ENCODE data around the gene FAM227A.
"Not testable (repeated sequence)": the region's sequence is repeated elsewhere in the genome, so short reads cannot be mapped to it uniquely, and the experiment has no call there.

FAM227A gene

DNA sequence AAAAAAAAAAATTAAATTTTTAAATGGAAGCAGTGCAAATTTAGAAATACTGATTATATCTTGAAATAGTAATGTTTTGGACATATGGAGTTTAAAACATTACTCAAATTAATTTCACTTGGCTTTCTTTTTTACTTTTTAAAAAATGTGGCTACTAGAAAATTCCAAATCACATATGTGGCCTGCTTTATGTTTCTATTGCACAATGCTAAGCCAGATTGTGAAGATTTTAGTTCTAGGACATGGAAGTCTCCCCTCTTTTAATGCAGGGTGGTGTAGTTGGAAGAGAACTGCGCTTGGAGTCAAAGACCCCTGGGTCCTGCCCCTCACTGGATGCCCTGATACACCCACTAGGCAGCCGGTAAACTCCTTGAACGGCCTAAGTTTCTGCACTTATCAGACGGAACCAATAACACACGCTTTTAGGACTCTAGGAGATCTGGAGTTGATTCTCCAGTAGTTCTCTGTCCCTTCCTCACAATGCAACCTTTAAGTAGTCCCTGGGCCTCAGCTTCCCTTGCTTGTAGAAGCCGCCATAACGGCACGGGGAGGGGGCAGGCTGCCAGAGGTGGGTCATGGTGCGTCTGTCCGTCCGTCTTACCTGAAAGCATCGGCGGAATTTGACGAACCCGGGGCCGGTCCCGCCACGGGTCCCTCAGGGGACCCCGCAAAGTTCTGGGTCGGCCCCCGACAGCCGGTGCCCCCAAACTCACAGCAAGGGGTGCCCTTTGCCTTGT lies 505 bp downstream of the FAM227A start:
- TF ChIP-seq, protein P1, sequence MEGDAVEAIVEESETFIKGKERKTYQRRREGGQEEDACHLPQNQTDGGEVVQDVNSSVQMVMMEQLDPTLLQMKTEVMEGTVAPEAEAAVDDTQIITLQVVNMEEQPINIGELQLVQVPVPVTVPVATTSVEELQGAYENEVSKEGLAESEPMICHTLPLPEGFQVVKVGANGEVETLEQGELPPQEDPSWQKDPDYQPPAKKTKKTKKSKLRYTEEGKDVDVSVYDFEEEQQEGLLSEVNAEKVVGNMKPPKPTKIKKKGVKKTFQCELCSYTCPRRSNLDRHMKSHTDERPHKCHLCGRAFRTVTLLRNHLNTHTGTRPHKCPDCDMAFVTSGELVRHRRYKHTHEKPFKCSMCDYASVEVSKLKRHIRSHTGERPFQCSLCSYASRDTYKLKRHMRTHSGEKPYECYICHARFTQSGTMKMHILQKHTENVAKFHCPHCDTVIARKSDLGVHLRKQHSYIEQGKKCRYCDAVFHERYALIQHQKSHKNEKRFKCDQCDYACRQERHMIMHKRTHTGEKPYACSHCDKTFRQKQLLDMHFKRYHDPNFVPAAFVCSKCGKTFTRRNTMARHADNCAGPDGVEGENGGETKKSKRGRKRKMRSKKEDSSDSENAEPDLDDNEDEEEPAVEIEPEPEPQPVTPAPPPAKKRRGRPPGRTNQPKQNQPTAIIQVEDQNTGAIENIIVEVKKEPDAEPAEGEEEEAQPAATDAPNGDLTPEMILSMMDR (conservative IDR thresholded peaks at IDR 0.05): no peak
- peak overlapping the region; percentile 95 for H3K27ac ChIP-seq

GRCh38 chr22:38653741-38654140 lies 2.5 kb downstream of the FAM227A start:
- TF ChIP-seq, protein P1 (conservative IDR thresholded peaks at IDR 0.05): no peak
- H3K27ac ChIP-seq: no peak overlapping the region

- TF ChIP-seq, protein P1 (conservative IDR thresholded peaks at IDR 0.05): no peak
Observed at GRCh38 chr22:38652859-38653258, 3.3 kb downstream of the FAM227A start.

DNA sequence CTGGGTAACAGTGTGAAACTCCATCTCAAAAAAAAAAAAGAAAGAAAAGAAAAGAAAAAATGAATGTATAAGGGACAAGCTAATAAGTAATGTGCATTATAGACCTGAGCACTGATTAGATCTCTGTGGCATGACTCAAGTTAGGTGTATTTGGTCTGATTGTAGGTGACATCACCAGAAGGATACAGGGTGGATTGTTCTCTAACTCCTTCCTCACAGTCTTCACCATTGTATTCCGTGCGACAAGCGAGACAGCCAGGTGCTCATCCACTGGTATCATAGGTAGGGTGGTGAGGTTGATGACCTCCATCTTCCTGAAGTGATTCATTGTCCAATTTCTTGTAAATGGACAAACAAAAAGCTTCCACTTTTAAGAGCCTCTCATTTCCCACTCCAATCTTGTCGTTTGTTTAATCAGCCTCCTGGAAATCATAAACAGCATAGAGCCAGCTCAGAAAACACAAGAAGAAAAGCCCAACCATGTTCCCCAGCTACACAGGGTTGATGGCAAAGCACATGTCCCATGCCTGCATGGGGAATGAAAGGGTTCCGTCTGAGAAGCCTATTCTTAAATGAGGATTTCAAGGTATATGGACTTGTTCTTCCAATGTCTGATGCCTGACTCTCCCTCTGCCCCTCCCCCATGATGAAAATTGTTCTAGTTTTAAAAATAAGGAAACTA lies 6.2 kb downstream of the FAM227A start:
- no peak overlapping the region for H3K27ac ChIP-seq
- TF ChIP-seq, protein P1 (conservative IDR thresholded peaks at IDR 0.05): no peak

More at GRCh38 chr22:38652859-38653258, 3.3 kb downstream of the FAM227A start:
- no peak overlapping the region for H3K27ac ChIP-seq

GRCh38 chr22:38645430-38645829 lies 10.8 kb downstream of the FAM227A start:
- no peak overlapping the region for H3K27ac ChIP-seq
- TF ChIP-seq, protein P1 (conservative IDR thresholded peaks at IDR 0.05): no peak

DNA sequence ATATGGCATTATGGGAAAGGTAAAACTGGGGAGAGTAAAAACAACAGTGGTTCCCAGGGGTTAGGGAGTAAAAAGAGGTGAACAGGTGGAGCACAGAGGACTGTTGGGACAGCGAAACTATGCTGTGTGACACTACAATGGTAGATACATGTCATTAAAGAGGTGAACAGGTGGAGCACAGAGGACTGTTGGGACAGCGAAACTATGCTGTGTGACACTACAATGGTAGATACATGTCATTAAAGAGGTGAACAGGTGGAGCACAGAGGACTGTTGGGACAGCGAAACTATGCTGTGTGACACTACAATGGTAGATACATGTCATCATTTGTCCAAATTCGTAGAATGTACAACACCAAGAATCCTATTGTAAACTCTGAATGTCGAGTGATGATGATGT lies 11.9 kb downstream of the FAM227A start:
- H3K27ac ChIP-seq: not testable (repeated sequence)

DNA sequence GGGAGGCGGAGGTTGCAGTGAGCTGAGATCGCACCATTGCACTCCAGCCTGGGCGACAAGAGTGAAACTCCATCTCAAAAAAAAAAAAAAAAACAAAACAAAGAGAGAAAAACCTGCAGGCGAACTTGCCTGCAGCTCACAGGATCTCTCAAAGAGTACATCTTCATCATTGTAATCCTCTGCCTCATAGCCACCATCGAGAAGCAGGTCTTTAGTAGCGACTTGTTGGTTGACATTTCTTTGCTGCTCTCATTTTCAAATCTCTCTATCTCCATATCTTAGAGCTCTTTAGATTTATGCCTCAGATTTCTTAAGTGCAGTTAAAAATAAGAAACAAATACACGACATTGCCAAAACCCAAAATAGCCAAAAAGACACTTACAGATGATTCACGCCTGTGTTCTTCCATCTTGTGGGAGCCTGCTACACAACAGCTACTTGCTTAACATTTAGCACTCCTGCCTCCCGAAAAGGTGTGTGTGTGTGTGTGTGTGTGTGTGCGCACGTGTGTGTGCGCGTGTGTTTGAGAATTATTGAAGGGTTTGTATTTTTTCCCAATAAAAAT lies 14.6 kb downstream of the FAM227A start:
- TF ChIP-seq, protein P1 (conservative IDR thresholded peaks at IDR 0.05): no peak
- H3K27ac ChIP-seq: no peak overlapping the region
